Raji (cell line): ENCODE data around the gene TCTA.

Experiments
- POLR2A ChIP-seq: IDR thresholded peaks from 2 replicates; pipeline ENCODE4 v1.6.1; 2011; ENCODE audit warnings: low read depth, low read length, control low read depth; ENCODE audit not compliant: insufficient read depth

The TCTA gene

DNA sequence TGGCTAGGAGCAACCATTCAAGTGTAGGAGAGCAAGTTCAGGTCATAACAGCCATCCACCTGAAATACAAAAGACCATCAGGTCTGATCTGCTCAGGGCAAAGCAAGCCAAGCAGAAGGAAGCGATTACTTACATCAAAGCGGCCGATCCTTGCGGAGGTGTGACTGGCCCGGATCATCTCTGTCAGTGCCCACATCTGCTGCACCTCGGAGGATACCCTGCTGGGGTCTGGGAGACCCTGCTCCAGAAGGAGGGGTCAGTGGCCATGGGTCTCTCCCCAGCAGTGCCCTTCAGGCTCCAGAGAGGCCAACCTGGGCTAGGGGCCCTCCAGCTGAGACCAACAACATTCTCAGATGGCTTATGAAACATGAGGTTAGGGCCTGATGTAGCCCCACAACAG lies 12.6 kb downstream of the TCTA start:
- TF ChIP-seq POLR2A = no peak

DNA sequence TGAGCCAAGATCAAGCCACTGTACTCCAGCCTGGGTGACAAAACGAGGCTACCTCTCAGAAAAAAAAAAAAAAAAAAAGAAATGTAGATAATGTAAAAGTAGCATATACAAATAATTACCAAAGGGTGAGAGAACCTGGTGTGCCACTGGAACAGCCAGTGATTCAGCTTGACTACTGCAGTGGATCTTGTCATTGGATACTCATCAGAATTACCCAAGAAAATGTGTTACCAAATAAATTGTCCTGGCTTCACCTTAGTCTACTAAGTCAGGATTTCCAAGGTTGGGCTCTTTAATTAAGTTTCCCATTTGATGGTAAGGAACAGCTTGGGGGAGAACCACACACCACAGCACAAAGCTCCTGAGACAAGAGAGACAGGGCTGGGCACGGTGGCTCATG lies 15.4 kb downstream of the TCTA start:
- no peak for TF ChIP-seq POLR2A

DNA sequence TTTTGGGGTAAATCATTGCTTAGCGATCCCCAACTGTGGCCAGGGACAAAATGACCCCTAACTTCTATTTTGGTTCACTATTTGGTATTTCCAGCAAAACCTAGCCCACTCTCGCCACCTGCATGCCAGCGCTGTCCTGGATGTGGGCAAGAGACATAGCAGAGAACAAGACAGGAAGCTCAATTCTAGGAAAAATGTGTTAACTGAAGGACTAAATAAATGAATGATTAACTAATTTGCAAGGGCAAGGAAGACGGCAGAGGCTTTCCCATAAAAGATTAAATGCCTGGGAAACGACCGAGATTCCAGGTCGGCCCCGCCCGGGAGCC lies 16.5 kb downstream of the TCTA start:
- no peak for TF ChIP-seq POLR2A

DNA sequence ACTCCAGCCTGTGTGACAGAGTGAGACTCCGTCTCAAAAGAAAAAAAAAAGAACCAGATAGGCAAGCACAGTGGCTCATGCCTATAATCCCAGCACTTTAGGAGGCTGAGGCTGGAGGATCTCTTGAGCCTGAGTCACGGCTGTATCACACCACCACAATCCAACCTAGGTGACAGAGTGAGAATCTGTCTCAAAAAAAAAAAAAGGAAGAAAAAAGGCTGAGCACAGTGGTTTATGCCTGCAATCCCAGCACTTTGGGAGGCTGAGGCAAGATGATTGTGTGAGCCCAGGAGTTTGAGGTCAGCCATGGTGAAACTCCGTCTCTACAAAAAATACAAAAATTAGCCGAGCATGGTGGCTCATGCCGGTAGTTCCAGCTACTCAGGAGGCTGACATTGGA lies 22.5 kb downstream of the TCTA start:
- TF ChIP-seq POLR2A = no peak

DNA sequence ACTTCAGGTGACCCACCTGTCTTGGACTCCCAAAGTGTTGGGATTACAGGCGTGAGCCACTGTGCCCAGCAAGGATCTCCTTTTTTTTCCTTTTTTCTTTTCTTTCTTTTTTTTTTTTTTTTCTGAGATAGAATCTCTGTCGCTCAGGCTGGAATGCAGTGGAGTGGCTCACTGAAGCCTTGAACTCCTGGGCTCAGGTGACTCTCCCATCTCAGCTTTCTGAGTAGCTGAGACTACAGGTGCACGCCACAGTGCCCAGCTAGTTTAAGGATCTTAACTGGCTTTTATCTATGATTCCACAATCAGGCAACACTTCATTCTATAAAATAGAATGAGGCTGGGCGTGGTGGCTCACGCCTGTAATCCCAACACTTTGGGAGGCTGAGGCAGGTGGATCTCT lies 33.2 kb downstream of the TCTA start:
- no peak for TF ChIP-seq POLR2A

DNA sequence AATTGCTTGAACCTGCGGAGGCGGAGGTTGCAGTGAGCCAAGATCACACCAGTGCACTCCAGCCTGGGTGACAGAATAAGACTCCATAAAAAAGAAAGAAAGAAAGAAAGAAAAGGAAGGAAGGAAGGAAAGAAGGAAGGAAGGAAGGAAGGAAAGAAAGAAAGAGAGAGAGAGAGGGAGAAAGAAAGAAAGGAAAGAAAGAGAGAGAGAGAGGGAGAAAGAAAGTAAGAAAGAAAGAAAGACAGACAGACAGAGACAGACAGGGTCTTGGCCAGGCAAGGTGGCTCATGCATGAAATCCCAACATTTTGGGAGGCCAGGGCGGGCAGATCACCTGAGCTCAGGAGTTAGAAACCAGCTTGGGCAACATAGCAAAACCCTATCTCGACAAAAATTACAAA lies 41.4 kb downstream of the TCTA start:
- TF ChIP-seq POLR2A = no peak

DNA sequence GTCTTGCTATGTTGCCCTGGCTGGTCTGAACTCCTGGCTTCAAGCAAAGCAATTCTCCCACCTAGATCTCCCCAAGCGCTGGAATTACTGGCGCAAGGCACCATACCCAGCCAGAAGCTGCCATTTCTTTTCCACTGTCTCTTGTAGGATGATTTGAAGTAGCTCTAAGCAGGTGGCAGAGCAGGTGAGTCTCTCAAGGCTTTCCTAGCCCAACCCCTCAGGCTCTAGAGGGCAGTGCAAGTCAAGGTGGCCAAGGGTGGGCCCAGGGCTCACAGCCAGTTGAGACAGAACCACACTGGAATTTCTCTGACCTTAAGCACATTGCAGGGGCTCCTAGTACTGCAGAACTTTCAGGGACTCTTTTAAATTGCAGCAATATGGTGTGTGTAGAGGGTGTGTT lies 42.2 kb downstream of the TCTA start:
- TF ChIP-seq POLR2A = no peak

DNA sequence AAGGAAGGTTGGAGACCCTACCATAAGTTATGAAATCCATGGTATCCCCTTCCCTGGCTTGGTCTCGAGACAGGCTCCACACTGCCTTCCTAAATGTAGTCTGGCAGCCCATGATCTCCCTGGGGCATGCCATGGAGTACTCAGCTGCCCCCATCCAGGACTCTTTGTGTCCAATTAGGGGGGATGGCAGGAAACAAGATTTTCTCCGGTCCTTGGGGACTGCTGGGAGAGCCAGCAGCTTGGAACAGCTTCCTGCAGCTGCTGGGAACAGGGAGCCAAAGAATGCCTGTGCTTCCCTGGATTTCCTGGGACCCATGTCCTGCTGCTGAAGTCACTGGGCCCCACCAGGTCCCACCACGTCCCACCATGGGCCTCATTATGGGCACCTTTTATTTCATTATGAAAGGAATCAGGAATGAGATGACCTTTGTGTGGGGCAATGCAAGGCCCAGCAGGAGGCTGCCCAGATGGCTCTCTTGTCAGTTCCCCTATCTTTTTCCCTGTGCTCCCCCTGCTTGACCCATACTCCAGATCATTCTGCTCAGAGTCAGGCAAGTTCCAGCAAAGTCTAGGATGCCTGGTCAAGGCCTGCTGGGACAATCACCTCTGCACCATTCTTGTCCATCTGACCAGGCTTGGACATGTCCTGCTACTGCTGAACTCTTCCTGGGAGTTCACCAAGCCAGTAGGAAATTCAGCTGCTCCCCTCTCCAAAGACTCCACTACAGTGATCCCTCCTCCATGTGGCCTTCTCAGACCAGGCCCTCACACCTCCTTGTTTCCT lies 42.9 kb downstream of the TCTA start:
- no peak for TF ChIP-seq POLR2A

DNA sequence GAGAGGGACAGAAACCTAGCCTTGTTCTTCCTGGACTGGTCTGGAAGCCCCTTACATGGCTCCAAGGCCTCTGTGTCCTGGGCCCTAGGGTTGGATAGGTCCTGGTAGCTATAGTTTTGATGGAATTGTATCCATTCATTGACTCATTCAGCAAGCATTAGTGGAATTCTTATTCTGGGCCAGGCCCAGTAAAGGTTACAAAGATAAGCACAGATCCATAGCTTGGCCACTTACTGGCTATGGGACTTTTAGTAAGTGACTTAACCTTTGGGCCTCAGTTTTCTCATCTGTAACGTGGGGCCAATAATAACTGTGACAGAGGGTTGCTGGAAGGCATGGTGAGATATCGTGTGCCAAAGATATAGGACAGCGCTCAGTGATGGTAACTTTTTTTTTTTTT lies 44.2 kb downstream of the TCTA start:
- TF ChIP-seq POLR2A = no peak

DNA sequence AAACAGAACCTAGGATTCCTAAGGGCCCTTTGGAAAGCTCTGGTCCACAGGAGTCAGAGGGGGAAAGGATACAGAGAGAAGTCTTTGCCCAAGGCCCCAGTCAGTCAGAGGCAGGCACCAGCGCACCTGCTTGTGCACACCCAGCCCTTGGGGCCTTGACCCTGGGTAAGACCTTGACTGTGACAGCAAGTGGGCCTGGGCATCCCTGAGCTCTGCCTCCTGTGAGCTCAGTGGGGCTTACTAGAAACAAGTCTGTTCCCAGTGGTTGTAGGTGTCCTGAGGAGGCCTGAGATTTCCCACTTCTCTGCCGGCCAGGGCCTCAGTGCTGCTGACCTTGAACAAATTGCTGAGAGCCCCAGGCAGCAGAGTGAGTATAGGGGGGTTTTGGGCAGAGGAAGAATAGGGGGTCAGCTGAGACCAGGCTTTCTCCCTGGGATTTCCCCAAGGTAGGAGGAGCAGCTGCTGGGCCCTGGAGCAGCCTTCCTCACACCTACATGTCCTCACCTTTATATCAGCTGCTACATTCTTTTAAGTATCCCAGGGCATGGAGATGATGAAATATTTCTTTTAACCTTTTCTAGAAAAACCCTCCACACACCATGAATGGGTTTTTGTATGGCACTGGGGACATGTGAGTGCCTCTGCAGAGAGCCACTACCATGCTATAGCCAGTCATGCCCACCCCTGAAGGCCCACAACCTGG lies 48.1 kb downstream of the TCTA start:
- no peak for TF ChIP-seq POLR2A

DNA sequence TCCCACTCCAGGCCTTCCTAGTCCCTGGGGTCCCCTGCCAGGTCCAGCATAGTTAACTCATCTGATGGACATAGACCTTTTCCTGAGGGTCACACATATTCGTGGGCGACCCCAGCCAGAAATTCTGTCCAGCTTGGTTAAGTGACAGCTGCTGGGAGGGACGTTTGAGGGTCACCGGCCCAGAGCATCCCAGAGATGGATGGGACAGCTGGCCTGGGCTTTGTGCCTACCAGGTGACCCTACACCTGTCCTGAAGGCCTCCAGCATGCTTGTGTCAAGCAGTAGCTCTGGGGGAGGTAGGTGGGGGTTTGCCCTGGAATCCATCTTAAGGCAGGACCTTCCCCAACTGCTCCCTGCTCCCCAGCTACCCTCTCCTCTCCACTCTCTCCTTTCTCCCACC lies 48.7 kb downstream of the TCTA start:
- no peak for TF ChIP-seq POLR2A

DNA sequence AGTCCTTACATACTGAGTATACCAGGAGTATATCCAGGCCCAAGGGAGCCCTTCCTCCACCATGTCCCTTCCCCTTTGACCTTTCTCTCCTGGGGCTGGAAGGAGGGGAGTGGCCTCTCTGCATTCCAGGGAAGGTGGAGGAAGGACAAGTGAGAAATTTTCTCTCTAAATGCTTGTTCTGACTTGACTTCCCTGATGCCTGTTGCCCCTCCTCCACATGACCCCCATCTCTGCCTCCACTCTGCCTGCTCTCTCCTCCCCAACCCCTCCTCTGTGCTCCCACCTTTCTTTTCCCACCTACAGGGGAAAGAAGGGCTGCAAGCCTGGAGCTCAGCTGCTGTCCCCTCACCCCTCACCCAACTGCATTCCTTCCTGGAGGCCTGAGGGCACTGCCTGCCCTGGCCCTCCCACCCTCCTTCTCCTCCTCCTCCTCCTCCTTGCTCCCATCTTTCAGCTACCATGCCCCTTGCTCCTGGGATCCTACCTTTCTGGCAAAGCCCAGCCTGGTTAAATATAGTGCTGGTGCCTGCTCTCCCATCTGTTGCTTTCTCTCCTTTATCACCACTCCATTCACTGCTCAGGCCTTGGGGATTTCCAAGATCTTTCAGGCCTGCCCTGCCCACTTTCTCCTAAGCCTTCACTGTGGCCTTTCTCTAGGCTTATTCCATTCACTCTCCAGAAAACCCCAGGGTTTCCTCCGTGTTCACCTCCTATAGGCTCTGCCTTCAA lies 49.4 kb downstream of the TCTA start:
- TF ChIP-seq POLR2A = no peak

DNA sequence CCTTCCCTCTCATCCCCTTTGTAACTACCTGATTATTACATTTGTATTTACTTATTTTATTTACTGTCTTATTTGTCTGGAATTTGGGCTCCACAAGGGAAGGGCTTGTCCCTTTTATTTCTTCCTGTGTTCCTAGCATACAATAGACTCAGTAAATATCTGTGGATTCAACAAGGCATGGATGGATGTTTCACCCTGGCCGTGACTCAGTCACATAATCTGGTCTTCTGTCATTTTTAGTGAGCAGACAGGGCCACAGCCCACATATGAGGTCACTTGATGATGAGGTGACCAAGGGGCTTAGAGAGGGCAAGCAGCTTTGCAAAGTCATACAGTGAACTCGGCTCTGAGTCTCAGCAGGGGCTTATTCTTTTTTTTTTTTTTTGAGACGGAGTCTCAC lies 50.0 kb downstream of the TCTA start:
- no peak for TF ChIP-seq POLR2A

DNA sequence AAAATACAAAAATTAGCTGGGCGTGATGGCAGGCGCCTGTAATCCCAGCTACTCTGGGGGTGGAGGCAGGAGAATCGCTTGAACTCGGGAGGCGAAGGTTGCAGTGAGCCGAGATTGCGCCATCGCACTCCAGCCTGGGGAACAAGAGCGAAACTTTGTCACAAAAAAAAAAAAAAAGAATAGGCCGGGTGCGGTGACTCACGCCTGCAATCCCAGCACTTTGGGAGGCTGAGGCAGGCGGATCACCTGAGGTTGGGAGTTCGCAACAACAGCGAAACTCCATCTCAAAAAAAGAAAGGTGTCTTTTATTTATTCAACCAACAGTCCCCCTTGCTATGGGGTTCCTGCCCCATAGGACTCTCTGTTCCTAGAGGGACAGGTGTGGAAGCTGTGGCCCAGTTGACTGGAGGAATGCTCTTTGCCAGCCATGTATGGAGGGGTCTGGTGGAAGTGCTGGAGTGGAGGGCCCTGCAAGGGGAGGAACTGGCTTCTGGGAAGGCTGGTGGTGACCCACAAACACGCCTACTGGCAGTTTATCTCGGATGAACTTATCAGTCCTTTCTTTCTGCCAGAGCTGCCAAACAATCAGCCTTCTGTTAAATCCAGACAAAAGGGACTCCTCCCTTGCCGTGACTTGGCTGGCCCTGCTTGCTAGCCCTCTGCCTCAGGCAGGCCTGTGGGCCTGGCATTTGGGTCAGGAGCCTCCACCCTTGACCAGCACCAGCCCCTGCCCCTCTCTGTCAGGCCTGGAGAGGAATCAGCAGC lies 53.2 kb downstream of the TCTA start:
- no peak for TF ChIP-seq POLR2A
